GM18499 (cell line): ENCODE results near the gene TAAR8.
"Not testable (repeated sequence)": the region's sequence is repeated elsewhere in the genome, so short reads cannot be mapped to it uniquely, and the experiment has no call there.

Experiments
- ATAC-seq: cut with Tn5 transposase; IDR thresholded peaks from one replicate; pipeline ENCODE4 v1.9.1; 2021; ENCODE audit warnings: moderate number of reproducible peaks; ENCODE audit not compliant: insufficient read depth, unreplicated experiment

The TAAR8 gene, protein sequence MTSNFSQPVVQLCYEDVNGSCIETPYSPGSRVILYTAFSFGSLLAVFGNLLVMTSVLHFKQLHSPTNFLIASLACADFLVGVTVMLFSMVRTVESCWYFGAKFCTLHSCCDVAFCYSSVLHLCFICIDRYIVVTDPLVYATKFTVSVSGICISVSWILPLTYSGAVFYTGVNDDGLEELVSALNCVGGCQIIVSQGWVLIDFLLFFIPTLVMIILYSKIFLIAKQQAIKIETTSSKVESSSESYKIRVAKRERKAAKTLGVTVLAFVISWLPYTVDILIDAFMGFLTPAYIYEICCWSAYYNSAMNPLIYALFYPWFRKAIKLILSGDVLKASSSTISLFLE

GRCh38 chr6:132552372-132552771 is at the start of gene TAAR8:
TSS of gene TAAR8 (plus strand) at chr6:132552672. CDS start at chr6:132552693, 21 bp downstream.
- ATAC-seq, result no peak

GRCh38 chr6:132504757-132505156 is 47.7 kb upstream of the TAAR8 start:
- no peak for ATAC-seq

DNA sequence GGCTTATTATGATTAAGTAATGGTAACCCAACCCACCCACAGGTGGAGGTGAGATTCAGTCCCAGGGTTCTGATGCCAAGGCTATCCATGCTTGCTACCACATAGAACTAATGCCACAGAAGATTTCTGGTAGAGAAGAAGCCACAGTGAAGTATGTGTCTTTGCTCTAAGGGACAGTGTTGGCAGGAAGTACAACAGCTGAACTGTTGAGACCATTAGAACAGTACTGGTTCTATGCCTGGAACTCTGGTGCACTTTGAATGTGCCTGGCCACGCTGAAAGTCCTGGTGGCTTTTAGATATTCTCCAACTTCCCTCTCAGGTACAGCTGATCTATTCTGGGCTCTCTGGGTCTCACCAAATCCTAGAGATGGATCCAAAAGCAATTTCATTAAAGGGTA is 47.3 kb upstream of the TAAR8 start:
- ATAC-seq, result no peak

- no peak for ATAC-seq
Observed at GRCh38 chr6:132506461-132506860, 46.0 kb upstream of the TAAR8 start.

DNA sequence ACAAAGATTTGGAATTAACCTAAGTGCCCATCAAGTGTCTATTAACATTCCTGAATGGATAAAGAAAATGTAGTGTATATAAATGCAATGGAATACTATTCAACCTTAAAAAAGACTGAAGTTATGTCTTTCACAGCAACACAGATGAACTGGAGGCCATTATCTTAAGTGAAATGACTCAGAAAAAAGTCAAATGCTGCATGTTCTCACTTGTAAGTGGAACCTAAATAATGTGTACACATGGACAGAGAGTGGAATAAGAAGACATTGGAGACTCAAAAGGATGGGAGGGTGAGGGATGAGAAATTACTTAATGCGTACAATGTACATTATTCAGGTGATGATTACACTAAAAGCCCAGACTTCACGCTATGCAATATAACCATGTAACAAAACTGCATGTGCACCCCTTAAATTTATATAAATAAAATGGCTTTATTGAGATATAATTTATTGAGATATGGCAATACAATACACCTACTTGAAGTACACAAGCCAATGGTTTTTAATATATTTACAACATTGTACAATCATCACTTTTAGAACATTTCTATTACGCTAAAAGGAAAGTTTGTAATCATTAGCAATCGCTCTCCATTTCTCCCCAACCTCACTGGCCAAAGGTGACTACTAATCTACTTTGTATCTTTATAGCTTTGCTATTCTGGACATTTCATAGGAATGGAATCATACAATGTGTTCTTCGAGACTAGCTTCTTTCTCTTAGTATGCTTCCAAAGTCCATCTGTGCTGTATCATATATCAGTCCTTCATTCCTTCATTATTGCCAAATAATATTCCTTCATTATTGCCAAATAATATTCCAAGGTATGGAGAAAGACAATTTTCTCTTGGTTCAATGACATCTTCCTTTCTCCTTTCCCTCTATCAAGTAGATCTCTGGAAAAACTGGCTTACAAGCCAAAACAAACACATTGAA is 45.3 kb upstream of the TAAR8 start:
- ATAC-seq, result no peak

GRCh38 chr6:132511210-132511830 is 41.2 kb upstream of the TAAR8 start:
- no peak for ATAC-seq

- no peak for ATAC-seq
Observed at GRCh38 chr6:132511831-132512220, 40.6 kb upstream of the TAAR8 start.

- no peak for ATAC-seq
Observed at GRCh38 chr6:132512342-132512637, 40.2 kb upstream of the TAAR8 start.

- peak; percentile 76 for ATAC-seq
Observed at GRCh38 chr6:132512638-132513632, 39.5 kb upstream of the TAAR8 start, which contains the start of gene STX7. TSS of gene STX7 (minus strand) at chr6:132513116. CDS start at chr6:132503530, 9,586 bp downstream.

GRCh38 chr6:132513831-132514545 is 38.5 kb upstream of the TAAR8 start:
- no peak for ATAC-seq

DNA sequence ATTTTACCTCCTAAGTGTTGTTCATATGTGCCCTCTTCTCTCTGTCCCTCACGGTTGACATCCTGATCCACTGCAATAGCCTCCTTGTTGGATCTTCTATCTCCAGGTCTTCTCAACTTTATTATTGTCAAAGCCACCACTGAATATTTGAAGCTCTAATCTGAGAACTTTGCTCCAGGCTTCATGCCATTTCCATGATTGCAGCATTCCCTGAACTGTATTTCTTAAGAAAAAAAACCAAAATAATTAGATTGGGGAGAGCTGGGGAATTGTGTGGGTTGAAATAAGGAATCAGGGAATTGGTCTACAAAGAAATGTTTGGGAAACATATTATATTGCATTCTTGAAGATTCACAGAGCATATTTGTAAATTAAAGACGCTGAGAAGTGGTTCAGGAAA is 37.1 kb upstream of the TAAR8 start:
- no peak for ATAC-seq

DNA sequence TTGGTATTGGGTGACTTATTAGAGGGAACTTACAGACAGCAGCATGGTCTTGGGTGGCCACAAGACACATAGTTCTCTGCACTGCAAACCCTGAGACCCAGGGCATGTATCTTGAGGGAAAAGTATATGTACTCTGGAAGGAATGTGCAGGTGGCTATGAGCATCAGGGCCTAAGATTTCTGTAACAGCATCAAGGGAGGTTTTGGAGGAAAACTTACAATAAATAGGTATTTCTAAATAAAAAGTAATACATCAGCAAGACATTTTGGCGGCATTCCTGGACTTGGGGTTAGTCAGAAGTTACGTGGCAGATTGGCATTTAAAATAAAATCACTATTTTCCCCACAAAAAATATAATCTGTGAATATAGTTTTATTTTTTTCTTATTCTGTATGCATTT is 31.5 kb upstream of the TAAR8 start:
- no peak for ATAC-seq

- no peak for ATAC-seq
Observed at GRCh38 chr6:132524646-132525045, 27.8 kb upstream of the TAAR8 start.

- no peak for ATAC-seq
Observed at GRCh38 chr6:132525866-132526265, 26.6 kb upstream of the TAAR8 start.

GRCh38 chr6:132526461-132526860 is 26.0 kb upstream of the TAAR8 start:
- no peak for ATAC-seq

DNA sequence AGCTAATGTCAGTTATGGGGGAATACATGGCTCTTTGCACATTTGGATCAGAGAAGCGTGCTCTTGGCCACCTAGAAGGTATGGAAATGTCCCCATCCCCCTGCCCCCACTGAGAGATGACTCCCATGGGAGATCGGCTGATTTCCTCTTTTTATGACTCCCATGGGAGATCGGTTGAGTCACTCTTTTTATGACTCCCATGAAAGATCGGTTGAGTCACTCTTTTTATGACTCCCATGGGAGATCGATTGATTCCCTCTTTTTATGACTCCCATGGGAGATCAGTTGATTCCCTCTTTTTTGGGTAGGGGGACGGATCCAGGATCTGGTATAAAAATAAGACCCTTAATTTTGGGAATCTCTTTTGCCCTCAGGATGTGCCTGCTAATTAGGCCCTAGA is 24.7 kb upstream of the TAAR8 start:
- no peak for ATAC-seq

DNA sequence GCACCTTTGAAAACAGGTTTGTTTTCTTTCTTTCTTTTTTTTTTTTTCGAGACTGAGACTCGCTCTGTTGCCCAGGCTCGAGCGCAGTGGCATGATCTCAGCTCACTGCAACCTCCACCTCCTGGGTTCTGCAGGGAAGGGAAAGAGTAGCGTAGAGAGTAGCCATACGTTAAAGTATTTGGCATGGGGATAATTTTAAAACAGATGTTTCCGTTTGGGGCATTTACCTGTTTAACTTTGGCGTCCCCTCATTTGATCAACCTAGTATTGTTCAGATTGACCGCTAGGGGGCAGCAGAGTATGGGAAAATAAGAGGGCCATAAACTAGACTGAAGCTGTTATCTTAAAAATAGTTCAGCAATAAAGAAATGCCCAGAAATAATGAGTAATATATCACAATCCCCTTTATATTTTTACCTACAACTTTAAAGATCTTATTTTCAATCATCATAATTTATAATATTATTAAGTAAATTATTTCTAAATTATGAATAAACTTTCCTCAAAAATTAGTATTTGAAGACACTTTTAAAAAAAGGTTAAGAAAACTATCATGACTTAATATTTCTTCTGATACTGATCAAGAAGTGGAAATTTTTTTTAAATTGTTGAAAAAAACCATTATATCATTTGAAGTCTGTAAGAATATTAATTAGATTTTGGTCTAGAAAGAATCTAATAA is 22.0 kb upstream of the TAAR8 start:
- ATAC-seq, result peak; percentile 68

DNA sequence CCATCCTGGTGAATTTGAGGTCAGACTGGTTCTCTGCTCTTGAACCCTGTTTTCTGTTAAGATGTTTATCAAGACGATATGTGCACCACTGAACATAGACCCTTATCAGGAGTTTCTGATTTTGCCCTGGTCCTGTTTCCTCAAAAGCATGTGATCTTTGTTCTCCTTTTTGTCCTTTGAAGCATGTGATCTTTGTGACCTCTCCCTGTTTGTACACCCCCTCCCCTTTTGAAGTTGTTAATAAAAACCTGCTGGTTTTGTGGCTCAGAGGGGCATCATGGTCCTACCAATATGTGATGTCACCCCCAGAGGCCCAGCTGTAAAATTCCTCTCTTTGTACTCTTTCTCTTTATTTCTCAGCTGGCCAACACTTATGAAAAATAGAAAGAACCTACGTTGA is 17.9 kb upstream of the TAAR8 start:
- not testable (repeated sequence) for ATAC-seq

GRCh38 chr6:132537145-132537544 is 15.3 kb upstream of the TAAR8 start:
- no peak for ATAC-seq
